ENCODE results near the gene RELT.

The RELT gene

GRCh38 chr11:73376160-73376802, at the start of gene RELT:
RELT (plus strand) TSS chr11:73376399; CDS start chr11:73389137, 12,738 bp downstream.
- H3K27ac ChIP-seq, result peak within 1 kb of the TSS; percentile 83
- peak; percentile 98 for TF ChIP-seq CTCF (conservative IDR thresholded peaks at IDR 0.05)
- TF ChIP-seq ZFX (IDR thresholded peaks at IDR 0.05), result peak; percentile 82; the same call in 1 of the 2 replicates

GRCh38 chr11:73326929-73327811, 49.0 kb upstream of the RELT start:
- TF ChIP-seq CTCF (conservative IDR thresholded peaks at IDR 0.05) (no peak), ZFX (IDR thresholded peaks at IDR 0.05) (no peak)

GRCh38 chr11:73327812-73328364, 48.3 kb upstream of the RELT start:
- H3K27ac ChIP-seq, result no peak overlapping the region
- TF ChIP-seq CTCF (conservative IDR thresholded peaks at IDR 0.05) (no peak), ZFX (IDR thresholded peaks at IDR 0.05) (no peak)

More at GRCh38 chr11:73326929-73327811, 49.0 kb upstream of the RELT start:
- H3K27ac ChIP-seq, result no peak overlapping the region

- TF ChIP-seq CTCF (conservative IDR thresholded peaks at IDR 0.05) (no peak; the same call in 1 of the 2 replicates), ZFX (IDR thresholded peaks at IDR 0.05) (no peak)
- H3K27ac ChIP-seq, result no peak overlapping the region
Measured at GRCh38 chr11:73330569-73331093, 45.6 kb upstream of the RELT start.

GRCh38 chr11:73331138-73331916, 44.9 kb upstream of the RELT start:
- TF ChIP-seq ZFX (IDR thresholded peaks at IDR 0.05) (no peak), CTCF (conservative IDR thresholded peaks at IDR 0.05) (no peak)
- H3K27ac ChIP-seq, result no peak overlapping the region

GRCh38 chr11:73333173-73333572, 43.0 kb upstream of the RELT start:
- TF ChIP-seq CTCF (conservative IDR thresholded peaks at IDR 0.05) (no peak), ZFX (IDR thresholded peaks at IDR 0.05) (no peak)
- H3K27ac ChIP-seq, result no peak overlapping the region

All from C4-2B (cell line).